ENCODE measurements around the gene OTOP1.

GRCh38 chr4:4228356-4228668, 1.6 kb upstream of the OTOP1 start:
- TF ChIP-seq CTCF (IDR thresholded peaks at IDR 0.05; ENCODE audit: insufficient read depth, low read length, poor library complexity, severe bottlenecking) (no peak), EZH2phosphoT487 (conservative IDR thresholded peaks at IDR 0.05; ENCODE audit: low read length) (no peak)

Data from SU-DHL-6 (cell line).